HL-60 (cell line): Measurements from ENCODE around the gene KCNH5.

ENCODE experiments used
- CTCF ChIP-seq: IDR thresholded peaks from one replicate; pipeline ENCODE4 v1.5.1; 2011; ENCODE audit warnings: low read length, control low read depth, inconsistent platforms; ENCODE audit not compliant: insufficient read depth
- POLR2AphosphoS5 ChIP-seq: IDR thresholded peaks from 2 replicates; pipeline ENCODE4 v1.6.1; 2012; ENCODE audit warnings: low read depth

- TF ChIP-seq CTCF (no peak), POLR2AphosphoS5 (no peak)
Observed at GRCh38 chr14:62952226-62952625, 93.0 kb downstream of the KCNH5 start.
